ENCODE results near the gene TFB1M. TPM values are rescaled to one million over a fixed set of nuclear protein-coding genes. Genes with fewer than 3 reads are reported as not detected.

Gene TFB1M
- total and polyA plus RNA-seq, 7 donors, result 10.7 to 22.2 (median 15.1) TPM

DNA sequence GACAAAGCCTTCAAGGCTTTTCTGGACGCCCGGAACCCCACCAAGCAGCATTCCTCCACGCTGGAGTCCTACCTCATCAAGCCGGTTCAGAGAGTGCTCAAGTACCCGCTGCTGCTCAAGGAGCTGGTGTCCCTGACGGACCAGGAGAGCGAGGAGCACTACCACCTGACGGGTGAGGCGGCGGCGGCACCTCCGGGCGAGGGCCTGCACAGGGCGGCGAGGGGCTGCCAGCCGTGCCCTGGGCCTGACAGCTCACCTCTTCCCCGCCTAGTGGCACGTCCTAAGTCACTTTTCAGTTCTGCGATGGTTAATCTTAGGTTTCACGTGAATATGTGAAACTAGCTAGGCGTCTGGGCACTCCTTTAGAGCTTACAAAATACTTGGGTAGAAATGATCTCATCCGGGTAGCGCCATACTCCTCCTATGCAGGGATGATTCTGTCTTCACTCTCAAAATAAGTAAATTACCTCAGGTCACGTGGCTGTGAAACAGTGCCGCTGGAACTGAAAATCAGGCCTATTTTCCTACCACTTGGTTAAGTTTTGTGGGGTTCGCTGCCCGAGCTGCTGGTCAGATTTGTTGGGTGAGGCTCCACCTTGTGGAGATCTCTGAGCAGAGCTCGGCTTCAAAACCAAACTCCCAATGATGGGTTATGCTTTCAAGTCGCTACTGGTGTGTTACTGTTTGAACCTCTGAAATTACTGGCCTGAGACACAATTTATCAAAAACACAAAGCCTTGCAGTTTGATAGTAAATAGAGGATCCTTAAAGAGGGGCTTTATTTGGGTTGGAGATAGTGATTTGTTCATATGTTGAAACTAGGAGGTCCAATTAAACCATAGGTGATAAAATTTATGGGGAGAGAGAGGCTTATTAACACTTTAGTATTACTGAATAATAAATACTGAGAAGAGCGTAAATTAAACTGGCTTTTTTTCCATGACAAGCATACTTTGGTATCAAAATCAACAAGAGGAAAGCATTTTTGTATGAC lies 66.0 kb downstream of the TFB1M start:
- TF ChIP-seq, protein P1, sequence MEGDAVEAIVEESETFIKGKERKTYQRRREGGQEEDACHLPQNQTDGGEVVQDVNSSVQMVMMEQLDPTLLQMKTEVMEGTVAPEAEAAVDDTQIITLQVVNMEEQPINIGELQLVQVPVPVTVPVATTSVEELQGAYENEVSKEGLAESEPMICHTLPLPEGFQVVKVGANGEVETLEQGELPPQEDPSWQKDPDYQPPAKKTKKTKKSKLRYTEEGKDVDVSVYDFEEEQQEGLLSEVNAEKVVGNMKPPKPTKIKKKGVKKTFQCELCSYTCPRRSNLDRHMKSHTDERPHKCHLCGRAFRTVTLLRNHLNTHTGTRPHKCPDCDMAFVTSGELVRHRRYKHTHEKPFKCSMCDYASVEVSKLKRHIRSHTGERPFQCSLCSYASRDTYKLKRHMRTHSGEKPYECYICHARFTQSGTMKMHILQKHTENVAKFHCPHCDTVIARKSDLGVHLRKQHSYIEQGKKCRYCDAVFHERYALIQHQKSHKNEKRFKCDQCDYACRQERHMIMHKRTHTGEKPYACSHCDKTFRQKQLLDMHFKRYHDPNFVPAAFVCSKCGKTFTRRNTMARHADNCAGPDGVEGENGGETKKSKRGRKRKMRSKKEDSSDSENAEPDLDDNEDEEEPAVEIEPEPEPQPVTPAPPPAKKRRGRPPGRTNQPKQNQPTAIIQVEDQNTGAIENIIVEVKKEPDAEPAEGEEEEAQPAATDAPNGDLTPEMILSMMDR (IDR thresholded peaks at IDR 0.05), result peak; percentile 59 to 78 (median 72)
- TF ChIP-seq EP300 (IDR thresholded peaks at IDR 0.05), result no peak
- TF ChIP-seq POLR2A (IDR thresholded peaks at IDR 0.05), result no peak
- TF ChIP-seq POLR2AphosphoS5 (IDR thresholded peaks at IDR 0.05), result peak in 1 of 4 donors; percentile 19
- DNase-seq, result peak; percentile 84
- 76 to 81% methylated on average over 30 of the region's 30 CpGs for WGBS, 2 donors
- Histone ChIP-seq H3K27me3 (no peaks in the 10 kb centered on the region), H3K36me3 (peaks cover 0 to 24% (median 3%) of the 10 kb centered on the region in 4 donors), H3K27ac (peak overlapping the region; percentile 48 to 83 (median 72)), H3K4me3 (peak overlapping the region in 1 of 4 donors; percentile 11), H3K4me1 (peaks cover 0 to 21% (median 9%) of the 10 kb centered on the region in 4 donors), H3K9me3 (no peaks in the 10 kb centered on the region)
- intact Hi-C loops (cut with DNase I), result loop anchor here (1.0 to 10.0 kb wide), 4 partner anchors 71 to 574 kb away; no protein-coding TSS in a partner anchor

DNA sequence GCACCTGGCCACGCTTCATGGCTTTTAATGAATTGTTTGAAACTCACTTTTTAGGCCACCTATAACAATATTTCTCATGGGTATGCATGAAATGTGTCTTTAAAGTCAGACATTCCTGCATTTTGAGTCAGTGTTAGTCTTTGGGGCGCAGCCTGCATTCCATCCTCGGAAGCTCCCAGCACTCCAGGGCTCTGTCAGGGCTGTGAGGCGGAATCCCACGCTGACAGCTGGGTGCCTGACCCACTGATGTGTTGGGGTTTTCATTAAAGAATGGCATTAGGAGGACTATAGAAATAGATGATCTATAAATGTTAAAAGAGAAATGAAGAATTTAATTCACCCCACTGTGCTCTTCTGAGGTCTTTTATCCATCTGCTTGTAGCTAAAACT lies 66.7 kb downstream of the TFB1M start:
- H3K27ac ChIP-seq, result peak overlapping the region; percentile 48 to 83 (median 72)
- H3K4me3 ChIP-seq, result peak overlapping the region in 1 of 4 donors; percentile 11
- H3K27me3 ChIP-seq, result no peaks in the 10 kb centered on the region
- 90 to 96% methylated on average over 5 of the region's 5 CpGs for WGBS, 2 donors
- no peaks in the 10 kb centered on the region for H3K9me3 ChIP-seq
- TF ChIP-seq POLR2A (IDR thresholded peaks at IDR 0.05), result no peak
- TF ChIP-seq, protein P1 (IDR thresholded peaks at IDR 0.05), result no peak
- no peak for TF ChIP-seq POLR2AphosphoS5 (IDR thresholded peaks at IDR 0.05)
- intact Hi-C loops (cut with DNase I), result loop anchor here (1.0 to 10.0 kb wide), 4 partner anchors 70 to 573 kb away; no protein-coding TSS in a partner anchor
- peaks cover 0 to 24% (median 10%) of the 10 kb centered on the region in 4 donors for H3K4me1 ChIP-seq
- peaks cover 0 to 17% (median 0%) of the 10 kb centered on the region in 4 donors for H3K36me3 ChIP-seq
- DNase-seq, result no peak

DNA sequence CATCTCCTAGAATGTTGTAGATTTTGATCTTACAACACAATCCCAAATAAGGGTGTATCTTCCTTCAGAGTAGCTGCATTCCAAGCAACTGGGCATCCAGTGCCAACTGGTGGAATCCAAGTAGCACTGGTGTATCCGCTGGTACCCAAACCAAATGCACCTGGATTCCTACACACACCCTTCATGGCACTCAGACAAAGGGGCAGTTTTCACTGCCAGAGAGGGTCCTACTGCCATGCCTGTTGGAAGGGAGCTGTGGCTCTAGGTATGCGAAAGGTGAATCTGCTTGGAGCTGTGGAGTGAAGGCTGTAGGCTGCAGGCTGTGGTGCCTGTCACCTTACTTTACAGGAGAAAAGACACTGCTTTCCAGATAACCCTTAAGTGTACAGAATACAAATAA lies 67.5 kb downstream of the TFB1M start:
- no peak overlapping the region for H3K4me3 ChIP-seq
- DNase-seq, result no peak
- H3K27ac ChIP-seq, result peak overlapping the region in 2 of 4 donors; percentile 75 to 83
- no peaks in the 10 kb centered on the region for H3K27me3 ChIP-seq
- H3K9me3 ChIP-seq, result no peaks in the 10 kb centered on the region
- peaks cover 0 to 31% (median 14%) of the 10 kb centered on the region in 4 donors for H3K4me1 ChIP-seq
- WGBS, 2 donors, result 98% methylated on average over 2 of the region's 2 CpGs
- H3K36me3 ChIP-seq, result peaks cover 0 to 13% (median 0%) of the 10 kb centered on the region in 4 donors
- intact Hi-C loops (cut with DNase I), result loop anchor here (10.0 kb wide), 2 partner anchors 382 to 572 kb away; no protein-coding TSS in a partner anchor
- TF ChIP-seq POLR2A (IDR thresholded peaks at IDR 0.05) (no peak), POLR2AphosphoS5 (IDR thresholded peaks at IDR 0.05) (no peak), EP300 (IDR thresholded peaks at IDR 0.05) (no peak)
- TF ChIP-seq, protein P1 (IDR thresholded peaks at IDR 0.05), result no peak

DNA sequence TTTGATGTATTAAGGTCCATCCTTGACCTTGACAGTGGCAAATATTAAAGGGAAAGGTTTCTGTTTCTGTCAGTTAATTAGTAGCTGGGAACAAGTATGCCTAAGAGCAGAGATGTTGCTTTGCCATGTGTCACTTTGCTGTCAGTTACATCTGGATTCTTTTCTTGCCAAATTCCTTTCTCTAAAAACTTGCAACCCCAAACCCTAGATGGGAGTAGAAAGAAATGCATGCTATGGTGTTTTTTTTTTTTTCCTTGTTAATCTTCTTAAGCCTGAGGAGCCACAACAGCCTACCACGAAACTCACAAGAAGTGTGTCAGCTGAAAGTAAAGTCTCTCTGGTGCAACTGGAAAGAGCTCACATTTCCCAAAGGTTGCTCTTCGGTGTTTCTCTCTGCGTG lies 68.5 kb downstream of the TFB1M start:
- H3K9me3 ChIP-seq, result no peaks in the 10 kb centered on the region
- no peak for DNase-seq
- H3K36me3 ChIP-seq, result peaks cover 0 to 5% (median 0%) of the 10 kb centered on the region in 4 donors
- TF ChIP-seq POLR2A (IDR thresholded peaks at IDR 0.05), result no peak
- TF ChIP-seq, protein P1 (IDR thresholded peaks at IDR 0.05), result no peak
- TF ChIP-seq POLR2AphosphoS5 (IDR thresholded peaks at IDR 0.05), result no peak
- TF ChIP-seq EP300 (IDR thresholded peaks at IDR 0.05), result no peak
- 84 to 89% methylated on average over 3 of the region's 3 CpGs for WGBS, 2 donors
- no peaks in the 10 kb centered on the region for H3K27me3 ChIP-seq
- H3K4me3 ChIP-seq, result no peak overlapping the region
- peak overlapping the region in 3 of 4 donors; percentile 4 to 83 (median 68) for H3K27ac ChIP-seq
- intact Hi-C loops (cut with DNase I), result loop anchor here (10.0 kb wide), 2 partner anchors 381 to 571 kb away; no protein-coding TSS in a partner anchor
- peaks cover 0 to 41% (median 23%) of the 10 kb centered on the region in 4 donors for H3K4me1 ChIP-seq
